HEK293 (cell line): Measurements from ENCODE around the gene SULT1C3.

Source experiments
- CTCF ChIA-PET: fragments of 350-600 bp; formaldehyde crosslinking; extraction: SDS; loops from one replicate; lab custom pipeline; 2021; ENCODE audit warnings: antibody characterized with exemption; lab: Yijun Ruan, JAX
- POLR2A ChIA-PET: fragments of 300-600 bp; formaldehyde crosslinking; extraction: SDS; loops from one replicate; lab custom pipeline; 2020; ENCODE audit warnings: antibody characterized with exemption, inconsistent platforms; lab: Yijun Ruan, JAX
- H3K27ac ChIP-seq: fragments of 200-500 bp; sonication (Bioruptor generic); 2 replicates; pipeline ENCODE4 v1.5.1; 2014; ENCODE audit warnings: low read depth, low read length, control low read depth, inconsistent platforms; ENCODE audit errors: extremely low read depth
- H3K36me3 ChIP-seq, 2 experiments: fragments of 200-500 bp in 1 of 2; sonication (Bioruptor generic) in 1 of 2; 1 replicate in 1 of 2; 2 replicates in 1 of 2; pipeline ENCODE4 v1.5.1; 2014 to 2017; ENCODE audit warnings: inconsistent platforms in 2 of 2, low read length in 2 of 2; ENCODE audit not compliant: control insufficient read depth in 2 of 2, insufficient read depth in 1 of 2
- H3K4me1 ChIP-seq: fragments of 200-500 bp; sonication (Bioruptor generic); 2 replicates; pipeline ENCODE4 v1.5.1; 2014; ENCODE audit warnings: mild to moderate bottlenecking, low read length, inconsistent platforms; ENCODE audit not compliant: control insufficient read depth, insufficient read depth
- H3K4me3 ChIP-seq: 2 replicates; pipeline ENCODE4 v1.5.1; 2011; ENCODE audit warnings: low read depth, mild to moderate bottlenecking, control low read depth, low read length, moderate library complexity
- H3K9me3 ChIP-seq: fragments of 200-500 bp; sonication (Bioruptor generic); 2 replicates; pipeline ENCODE4 v1.5.1; 2014; ENCODE audit warnings: low read depth, low read length, inconsistent platforms; ENCODE audit not compliant: control insufficient read depth, insufficient read depth
- ATF2 ChIP-seq: fragments of 450-650 bp; formaldehyde crosslinking; IDR thresholded peaks from 2 replicates; pipeline ENCODE4 v1.5.1; 2016; ENCODE audit warnings: missing biosample characterization, missing genetic modification characterization, low read depth
- EGR2 ChIP-seq: fragments of 450-650 bp; formaldehyde crosslinking; IDR thresholded peaks from 2 replicates; pipeline ENCODE4 v1.5.1; 2016; ENCODE audit warnings: low read depth, missing biosample characterization, missing genetic modification characterization
- GFI1B ChIP-seq: fragments of 450-650 bp; formaldehyde crosslinking; IDR thresholded peaks from 2 replicates; pipeline ENCODE4 v1.5.1; 2016; ENCODE audit warnings: missing biosample characterization, missing genetic modification characterization
- GLI2 ChIP-seq: fragments of 450-650 bp; formaldehyde crosslinking; IDR thresholded peaks from 2 replicates; pipeline ENCODE4; 2017; ENCODE audit warnings: missing biosample characterization, missing genetic modification characterization, low read depth, borderline replicate concordance
- INSM2 ChIP-seq: fragments of 450-650 bp; formaldehyde crosslinking; IDR thresholded peaks from 2 replicates; pipeline ENCODE4 v1.5.1; 2016; ENCODE audit warnings: missing biosample characterization, missing genetic modification characterization
- KLF16 ChIP-seq: fragments of 450-650 bp; formaldehyde crosslinking; IDR thresholded peaks from 2 replicates; pipeline ENCODE4 v1.5.1; 2017; ENCODE audit warnings: missing biosample characterization, missing genetic modification characterization
- KLF9 ChIP-seq: fragments of 450-650 bp; formaldehyde crosslinking; IDR thresholded peaks from 2 replicates; pipeline ENCODE4 v1.5.1; 2016; ENCODE audit warnings: missing biosample characterization, missing genetic modification characterization, low read depth
- PRDM6 ChIP-seq: fragments of 450-650 bp; formaldehyde crosslinking; IDR thresholded peaks from 2 replicates; pipeline ENCODE4 v1.5.1; 2017; ENCODE audit warnings: missing biosample characterization, missing genetic modification characterization
- TRIM28 ChIP-seq: IDR thresholded peaks from 2 replicates; pipeline ENCODE4 v1.6.1; 2011; ENCODE audit warnings: low read length, control low read depth, borderline replicate concordance
- YY2 ChIP-seq: fragments of 450-650 bp; formaldehyde crosslinking; IDR thresholded peaks from 2 replicates; pipeline ENCODE4 v1.5.1; 2016; ENCODE audit warnings: missing biosample characterization, missing genetic modification characterization
- ZBTB26 ChIP-seq: fragments of 450-650 bp; formaldehyde crosslinking; optimal IDR thresholded peaks from 2 replicates; pipeline ENCODE3; 2016; ENCODE audit warnings: missing biosample characterization, mild to moderate bottlenecking, missing genetic modification characterization
- ZBTB8A ChIP-seq: fragments of 450-650 bp; formaldehyde crosslinking; IDR thresholded peaks from 2 replicates; pipeline ENCODE4 v1.5.1; 2016; ENCODE audit warnings: missing biosample characterization, missing genetic modification characterization
- ZFP3 ChIP-seq: fragments of 450-650 bp; formaldehyde crosslinking; IDR thresholded peaks from 2 replicates; pipeline ENCODE4 v1.5.1; 2016; ENCODE audit warnings: low read depth, missing biosample characterization, missing genetic modification characterization
- ZFP41 ChIP-seq: fragments of 450-650 bp; formaldehyde crosslinking; IDR thresholded peaks from 2 replicates; pipeline ENCODE4 v1.5.1; 2016; ENCODE audit warnings: missing biosample characterization, missing genetic modification characterization, borderline replicate concordance
- ZFP69B ChIP-seq: fragments of 450-650 bp; formaldehyde crosslinking; IDR thresholded peaks from 2 replicates; pipeline ENCODE4 v1.5.1; 2016; ENCODE audit warnings: missing biosample characterization, missing genetic modification characterization
- ZNF112 ChIP-seq: fragments of 450-650 bp; formaldehyde crosslinking; IDR thresholded peaks from 2 replicates; pipeline ENCODE4 v1.5.0; 2017; ENCODE audit warnings: missing biosample characterization, missing genetic modification characterization
- ZNF155 ChIP-seq: fragments of 450-650 bp; formaldehyde crosslinking; IDR thresholded peaks from 2 replicates; pipeline ENCODE4 v1.5.1; 2016; ENCODE audit warnings: missing biosample characterization, missing genetic modification characterization
- ZNF169 ChIP-seq: fragments of 450-650 bp; formaldehyde crosslinking; IDR thresholded peaks from 2 replicates; pipeline ENCODE4 v1.5.1; 2016; ENCODE audit warnings: missing biosample characterization, missing genetic modification characterization
- ZNF19 ChIP-seq: fragments of 450-650 bp; formaldehyde crosslinking; IDR thresholded peaks from 2 replicates; pipeline ENCODE4; 2016; ENCODE audit warnings: missing biosample characterization, missing genetic modification characterization, low read depth
- ZNF292 ChIP-seq: fragments of 450-650 bp; formaldehyde crosslinking; IDR thresholded peaks from 2 replicates; pipeline ENCODE4 v1.5.1; 2016; ENCODE audit warnings: low read depth, missing biosample characterization, missing genetic modification characterization, borderline replicate concordance
- ZNF354C ChIP-seq: fragments of 450-650 bp; formaldehyde crosslinking; IDR thresholded peaks from 2 replicates; pipeline ENCODE4 v1.5.1; 2016; ENCODE audit warnings: missing biosample characterization, missing genetic modification characterization, low read depth, borderline replicate concordance
- ZNF416 ChIP-seq: fragments of 450-650 bp; formaldehyde crosslinking; IDR thresholded peaks from 2 replicates; pipeline ENCODE4 v1.5.1; 2016; ENCODE audit warnings: missing biosample characterization, missing genetic modification characterization
- ZNF501 ChIP-seq: fragments of 450-650 bp; formaldehyde crosslinking; IDR thresholded peaks from 2 replicates; pipeline ENCODE4 v1.5.1; 2016; ENCODE audit warnings: missing biosample characterization, missing genetic modification characterization
- ZNF544 ChIP-seq: fragments of 450-650 bp; formaldehyde crosslinking; IDR thresholded peaks from 2 replicates; pipeline ENCODE4 v1.5.0; 2017; ENCODE audit warnings: missing biosample characterization, missing genetic modification characterization
- ZNF558 ChIP-seq: fragments of 450-650 bp; formaldehyde crosslinking; IDR thresholded peaks from 2 replicates; pipeline ENCODE4 v1.5.1; 2016; ENCODE audit warnings: missing biosample characterization, missing genetic modification characterization
- ZNF610 ChIP-seq: fragments of 450-650 bp; formaldehyde crosslinking; IDR thresholded peaks from 2 replicates; pipeline ENCODE4 v1.5.1; 2016; ENCODE audit warnings: missing biosample characterization, missing genetic modification characterization, borderline replicate concordance
- ZNF623 ChIP-seq: fragments of 450-650 bp; formaldehyde crosslinking; IDR thresholded peaks from 2 replicates; pipeline ENCODE4 v1.5.1; 2016; ENCODE audit warnings: missing biosample characterization, missing genetic modification characterization
- ZNF660 ChIP-seq: fragments of 450-650 bp; IDR thresholded peaks from 2 replicates; pipeline ENCODE4 v1.5.1; 2018; ENCODE audit warnings: missing biosample characterization, mild to moderate bottlenecking, missing genetic modification characterization
- ZNF704 ChIP-seq: fragments of 450-650 bp; formaldehyde crosslinking; IDR thresholded peaks from 2 replicates; pipeline ENCODE4 v1.5.1; 2016; ENCODE audit warnings: missing biosample characterization, missing genetic modification characterization
- ZNF747 ChIP-seq: fragments of 450-650 bp; formaldehyde crosslinking; IDR thresholded peaks from 2 replicates; pipeline ENCODE4 v1.5.1; 2016; ENCODE audit warnings: missing biosample characterization, missing genetic modification characterization
- ZNF776 ChIP-seq: fragments of 450-650 bp; formaldehyde crosslinking; IDR thresholded peaks from 2 replicates; pipeline ENCODE4 v1.5.0; 2017; ENCODE audit warnings: missing biosample characterization, missing genetic modification characterization, borderline replicate concordance
- ZXDB ChIP-seq: fragments of 450-650 bp; formaldehyde crosslinking; IDR thresholded peaks from 2 replicates; pipeline ENCODE4 v1.5.1; 2016; ENCODE audit warnings: missing biosample characterization, missing genetic modification characterization

Gene SULT1C3

GRCh38 chr2:108226564-108226963 is 13.2 kb upstream of the SULT1C3 start:
- ChIA-PET CTCF (no interaction called here), POLR2A (no interaction called here)
- no peaks in the 10 kb centered on the region for H3K36me3 ChIP-seq
- no peak for TF ChIP-seq ZNF660 (tag by site-specific recombination)
- TF ChIP-seq ZNF747 (tag by site-specific recombination): no peak
- no peak for TF ChIP-seq TRIM28
- no peak for TF ChIP-seq ZXDB (tag by site-specific recombination)
- no peak for TF ChIP-seq EGR2
- TF ChIP-seq ZNF704 (tag by site-specific recombination): no peak
- no peak for TF ChIP-seq ZNF416 (tag by site-specific recombination)
- no peak for TF ChIP-seq GFI1B (tag by site-specific recombination)
- no peak for TF ChIP-seq ZFP3 (tag by site-specific recombination)
- TF ChIP-seq ZNF155 (tag by site-specific recombination): no peak
- no peak for TF ChIP-seq ZNF776 (tag by site-specific recombination)
- no peak for TF ChIP-seq ZFP41 (tag by site-specific recombination)
- no peak for TF ChIP-seq ZNF558 (tag by site-specific recombination)
- TF ChIP-seq GLI2 (tag by site-specific recombination): no peak
- no peak for TF ChIP-seq ZNF544 (tag by site-specific recombination)
- no peak for TF ChIP-seq ZNF112 (tag by site-specific recombination)
- no peak for TF ChIP-seq ZNF623 (tag by site-specific recombination)
- no peak for TF ChIP-seq ZNF610
- TF ChIP-seq ZFP69B (tag by site-specific recombination): no peak
- H3K4me1 ChIP-seq: no peaks in the 10 kb centered on the region
- no peaks in the 10 kb centered on the region for H3K9me3 ChIP-seq
- no peak overlapping the region for H3K4me3 ChIP-seq
- no peak overlapping the region for H3K27ac ChIP-seq

- no peaks in the 10 kb centered on the region for H3K9me3 ChIP-seq
- H3K4me3 ChIP-seq: no peak overlapping the region
- CTCF ChIA-PET: no interaction called here
- H3K36me3 ChIP-seq: no peaks in the 10 kb centered on the region
- H3K4me1 ChIP-seq: no peaks in the 10 kb centered on the region
- no peak overlapping the region for H3K27ac ChIP-seq
- POLR2A ChIA-PET: no interaction called here
- TF ChIP-seq ZBTB26 (no peak), YY2 (tag by site-specific recombination) (no peak), KLF16 (tag by site-specific recombination) (no peak), ZNF169 (tag by site-specific recombination) (no peak), ZNF292 (no peak), ZNF354C (tag by site-specific recombination) (no peak), ZBTB8A (tag by site-specific recombination) (no peak), INSM2 (tag by site-specific recombination) (no peak), KLF9 (tag by site-specific recombination) (no peak), ZNF501 (no peak), ZNF544 (tag by site-specific recombination) (no peak), ZNF19 (no peak), PRDM6 (tag by site-specific recombination) (no peak), ATF2 (tag by site-specific recombination) (no peak)
Measured at GRCh38 chr2:108228006-108228405, 11.8 kb upstream of the SULT1C3 start.
